Neuron (in vitro differentiated cells): Measurements from ENCODE around the gene VWA8.

Experiments
- H2AFZ ChIP-seq: one replicate; pipeline ENCODE4 v1.6.1; 2013; ENCODE audit warnings: low read depth, mild to moderate bottlenecking, inconsistent platforms, low read length, moderate library complexity
- H3K27me3 ChIP-seq: one replicate; pipeline ENCODE4 v1.6.1; 2013; ENCODE audit warnings: low read length; ENCODE audit not compliant: insufficient read depth
- H3K36me3 ChIP-seq: one replicate; pipeline ENCODE4 v1.6.1; 2013; ENCODE audit warnings: low read length; ENCODE audit not compliant: insufficient read depth
- H3K4me1 ChIP-seq: one replicate; pipeline ENCODE4 v1.6.1; 2013; ENCODE audit warnings: low read length; ENCODE audit not compliant: insufficient read depth
- H3K4me3 ChIP-seq: 2 replicates; pipeline ENCODE4 v1.5.1; 2013; ENCODE audit warnings: mild to moderate bottlenecking, low read length, moderate library complexity
- H3K9me3 ChIP-seq: one replicate; pipeline ENCODE4 v1.6.1; 2013; ENCODE audit warnings: low read length

Gene VWA8

DNA sequence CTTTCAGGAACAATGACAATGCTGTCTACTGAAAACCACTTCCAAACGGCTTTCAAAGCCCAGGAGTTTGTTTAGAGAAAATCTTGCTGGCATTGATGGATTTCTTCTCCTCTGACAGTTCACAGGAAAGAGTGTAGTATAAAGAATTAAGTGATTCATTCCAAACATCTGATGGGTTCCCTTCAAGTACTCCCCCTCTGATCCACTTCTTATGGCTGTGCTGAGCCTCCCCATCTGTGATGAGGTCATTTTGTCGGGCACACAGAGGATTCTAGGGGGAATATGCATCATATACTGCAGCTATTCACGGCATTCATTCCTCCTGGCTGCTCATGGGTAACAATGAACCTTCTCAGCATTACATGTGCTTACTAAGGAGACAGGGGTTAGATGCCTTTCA lies 395.7 kb downstream of the VWA8 start:
- H2AFZ ChIP-seq, result no peak overlapping the region
- peaks cover 62% of the 10 kb centered on the region for H3K4me1 ChIP-seq
- H3K27me3 ChIP-seq, result no peaks in the 10 kb centered on the region
- H3K4me3 ChIP-seq, result no peak overlapping the region
- no peaks in the 10 kb centered on the region for H3K9me3 ChIP-seq
- peaks cover 1% of the 10 kb centered on the region for H3K36me3 ChIP-seq

DNA sequence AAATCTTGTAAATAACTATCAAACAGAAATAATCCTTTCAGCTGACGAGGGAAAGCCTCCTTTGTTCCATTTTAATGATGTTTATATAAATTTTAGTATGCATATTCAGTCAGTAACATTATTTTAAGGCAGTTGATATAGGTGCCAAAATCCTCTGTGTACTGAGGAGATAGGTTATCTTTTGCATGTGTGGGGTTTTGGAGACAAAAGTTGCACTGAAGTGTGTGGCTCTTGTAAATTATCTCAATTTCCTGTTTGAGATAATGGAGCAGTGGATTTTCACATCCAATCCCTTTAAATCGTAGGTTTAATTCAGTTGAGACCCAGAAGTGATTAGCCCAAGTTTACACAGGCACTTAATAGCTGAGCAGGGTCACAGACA lies 396.9 kb downstream of the VWA8 start:
- Histone ChIP-seq H3K4me1 (peaks cover 61% of the 10 kb centered on the region), H3K27me3 (no peaks in the 10 kb centered on the region), H3K9me3 (no peaks in the 10 kb centered on the region), H3K4me3 (no peak overlapping the region), H2AFZ (no peak overlapping the region), H3K36me3 (no peaks in the 10 kb centered on the region)

DNA sequence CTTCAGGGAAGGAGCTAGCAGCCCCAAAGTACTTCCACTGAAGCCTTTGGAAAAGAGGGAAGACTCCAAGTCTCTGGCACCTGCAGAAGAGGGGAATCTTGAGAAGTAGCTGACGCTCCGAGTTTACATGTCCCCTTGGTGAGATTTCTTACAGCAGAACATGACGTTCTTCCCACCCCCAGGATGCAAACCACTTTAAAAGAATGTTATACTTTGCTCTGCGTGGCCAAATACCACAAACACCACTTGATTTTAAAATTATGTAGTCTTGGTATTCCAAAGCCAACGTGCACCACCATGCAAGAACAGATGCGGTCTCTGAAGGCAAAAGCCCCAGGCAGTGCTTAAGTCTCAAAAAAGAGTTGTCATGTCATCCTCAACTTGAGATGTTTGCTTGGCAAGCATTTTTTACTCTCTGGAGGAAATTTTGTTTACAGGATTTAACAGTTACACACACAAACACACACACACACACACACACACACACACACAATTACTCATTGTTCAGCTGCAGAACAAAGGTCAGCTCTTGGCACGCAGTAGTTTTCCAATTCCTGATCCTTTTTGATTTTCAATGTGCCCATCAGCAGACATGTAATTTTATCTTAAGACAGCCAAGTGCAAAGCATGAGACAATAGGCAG lies 397.4 kb downstream of the VWA8 start:
- no peak overlapping the region for H2AFZ ChIP-seq
- no peaks in the 10 kb centered on the region for H3K36me3 ChIP-seq
- peaks cover 57% of the 10 kb centered on the region for H3K4me1 ChIP-seq
- H3K27me3 ChIP-seq, result no peaks in the 10 kb centered on the region
- H3K9me3 ChIP-seq, result no peaks in the 10 kb centered on the region
- no peak overlapping the region for H3K4me3 ChIP-seq

DNA sequence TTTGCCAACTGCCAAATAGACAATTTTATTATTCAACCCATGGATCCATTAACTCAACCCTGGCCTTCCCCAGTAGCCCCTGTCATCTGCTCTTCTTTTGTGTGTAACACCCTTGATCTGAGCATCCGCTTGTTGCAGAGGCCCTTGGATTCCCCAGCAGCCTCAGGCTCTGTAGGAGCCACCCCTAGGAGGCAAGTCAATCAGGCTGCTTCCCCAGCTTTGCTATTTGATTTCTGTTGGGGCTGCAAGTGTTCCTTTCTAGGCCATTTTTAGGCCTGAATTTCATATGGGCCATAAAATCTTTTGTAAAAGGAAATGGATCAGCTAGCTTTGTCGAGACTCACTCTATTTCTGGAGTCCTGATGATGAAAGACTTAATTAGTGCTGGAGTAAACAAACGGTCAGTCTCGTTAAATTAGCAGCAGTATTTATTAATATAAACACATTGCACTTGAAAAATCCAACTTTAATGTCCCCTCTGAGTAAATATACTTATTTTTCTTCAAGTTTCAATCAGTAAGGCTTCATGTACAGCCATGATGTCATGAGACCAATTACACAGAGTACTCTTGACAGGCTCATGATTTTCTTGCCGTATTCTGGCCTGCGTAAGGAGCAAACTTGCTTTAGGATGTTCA lies 398.2 kb downstream of the VWA8 start:
- H3K4me3 ChIP-seq, result no peak overlapping the region
- no peaks in the 10 kb centered on the region for H3K9me3 ChIP-seq
- peaks cover 50% of the 10 kb centered on the region for H3K4me1 ChIP-seq
- no peak overlapping the region for H2AFZ ChIP-seq
- H3K27me3 ChIP-seq, result no peaks in the 10 kb centered on the region
- H3K36me3 ChIP-seq, result no peaks in the 10 kb centered on the region

DNA sequence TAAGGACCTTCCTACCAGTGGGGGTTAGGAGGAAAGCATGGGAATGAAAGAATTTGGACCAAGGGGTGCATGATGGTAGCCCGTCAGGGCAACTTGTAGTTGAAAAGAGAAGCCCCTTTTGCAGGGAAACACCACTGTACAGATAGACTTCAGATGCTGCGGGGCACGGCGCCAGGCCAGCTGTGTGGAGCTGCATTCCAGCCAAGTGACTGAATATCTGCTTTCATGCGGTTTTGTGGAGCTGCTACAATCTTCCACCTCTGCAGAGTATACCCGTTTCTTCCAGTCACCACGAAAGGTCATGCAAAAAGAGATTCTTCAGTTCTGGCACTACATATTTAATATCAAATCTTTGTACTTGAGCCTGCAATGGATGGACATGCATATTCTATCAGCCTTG lies 398.8 kb downstream of the VWA8 start:
- no peaks in the 10 kb centered on the region for H3K27me3 ChIP-seq
- no peak overlapping the region for H2AFZ ChIP-seq
- H3K4me1 ChIP-seq, result peaks cover 50% of the 10 kb centered on the region
- no peak overlapping the region for H3K4me3 ChIP-seq
- no peaks in the 10 kb centered on the region for H3K9me3 ChIP-seq
- H3K36me3 ChIP-seq, result no peaks in the 10 kb centered on the region

DNA sequence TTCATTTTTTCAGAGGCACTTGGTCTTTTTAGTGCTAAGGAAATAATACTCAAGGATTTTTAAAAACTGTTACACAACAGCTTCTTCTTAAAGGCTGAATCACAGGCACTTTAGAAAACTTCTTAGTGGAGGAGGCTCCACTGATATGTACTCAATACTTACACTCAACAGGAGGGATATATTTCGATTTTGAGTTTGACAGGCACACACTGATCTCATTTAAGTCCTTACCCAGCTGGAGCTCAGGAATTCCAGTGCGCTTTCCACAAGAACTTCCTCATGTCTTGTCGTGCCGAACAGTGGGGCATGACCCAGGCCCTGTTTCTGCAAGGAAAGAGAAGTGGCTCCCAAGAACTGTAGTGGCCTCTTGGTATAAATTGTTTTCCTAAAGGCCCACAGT lies 399.7 kb downstream of the VWA8 start:
- no peaks in the 10 kb centered on the region for H3K9me3 ChIP-seq
- H3K4me3 ChIP-seq, result no peak overlapping the region
- H2AFZ ChIP-seq, result no peak overlapping the region
- H3K4me1 ChIP-seq, result peaks cover 49% of the 10 kb centered on the region
- no peaks in the 10 kb centered on the region for H3K36me3 ChIP-seq
- no peaks in the 10 kb centered on the region for H3K27me3 ChIP-seq

DNA sequence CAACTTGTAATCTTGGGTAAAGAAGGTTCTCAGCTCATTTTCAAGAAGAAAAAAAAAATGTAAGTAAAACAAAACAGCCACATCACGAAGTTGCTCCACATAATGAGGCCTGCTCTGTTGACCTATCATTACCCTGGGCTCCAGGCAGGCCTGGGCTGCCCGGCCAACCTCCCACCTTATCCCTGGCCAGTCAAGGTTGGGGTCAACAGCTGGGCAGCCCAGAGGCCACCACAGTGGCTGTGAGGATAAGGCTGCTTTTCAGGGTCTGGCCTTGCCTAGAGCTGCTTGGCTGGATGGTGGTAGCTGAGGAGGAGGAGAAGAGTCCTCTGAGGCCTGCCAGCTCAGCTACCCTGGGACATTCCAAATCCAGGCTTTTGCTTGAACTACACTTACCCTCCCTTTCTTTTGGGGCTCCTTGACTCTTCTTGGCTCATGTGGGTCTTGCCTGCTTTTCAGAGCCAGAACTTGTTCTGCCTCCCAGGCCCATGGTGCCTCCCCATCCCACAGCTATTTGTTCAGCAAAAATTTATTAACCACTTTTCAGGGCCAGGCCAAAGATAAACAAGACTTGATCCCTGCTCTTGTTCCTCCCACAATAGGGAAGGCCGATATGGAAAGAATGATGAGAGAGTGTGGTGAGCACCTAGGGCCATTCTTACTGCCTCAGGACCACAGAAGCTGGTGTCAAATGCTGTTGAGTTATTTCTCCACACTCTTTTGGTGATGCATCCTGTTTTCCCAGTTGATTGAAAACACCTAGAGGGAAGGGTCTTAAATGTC lies 401.9 kb downstream of the VWA8 start:
- Histone ChIP-seq H3K27me3 (no peaks in the 10 kb centered on the region), H3K9me3 (no peaks in the 10 kb centered on the region), H3K36me3 (no peaks in the 10 kb centered on the region), H2AFZ (no peak overlapping the region), H3K4me1 (peaks cover 28% of the 10 kb centered on the region), H3K4me3 (no peak overlapping the region)

DNA sequence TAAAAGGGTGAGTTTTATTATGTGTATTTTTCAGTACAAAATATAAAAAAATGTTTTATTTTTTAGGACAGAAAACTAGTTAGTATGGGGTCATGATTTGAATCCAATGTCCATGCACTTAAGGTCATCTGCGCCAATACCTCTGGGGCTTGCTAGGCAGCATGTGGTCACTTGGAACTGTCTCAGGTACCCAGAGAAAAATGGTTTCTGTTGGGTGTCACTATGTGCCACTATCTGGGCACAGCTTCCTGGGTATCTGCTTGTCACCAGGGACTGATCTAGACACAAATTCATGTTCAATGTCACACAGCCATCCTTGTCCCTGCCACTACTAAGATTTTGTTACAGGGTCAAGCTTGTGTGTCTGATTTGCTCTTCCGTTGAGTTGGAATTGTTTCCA lies 403.2 kb downstream of the VWA8 start:
- no peak overlapping the region for H2AFZ ChIP-seq
- H3K4me3 ChIP-seq, result no peak overlapping the region
- H3K36me3 ChIP-seq, result no peaks in the 10 kb centered on the region
- H3K4me1 ChIP-seq, result peaks cover 17% of the 10 kb centered on the region
- no peaks in the 10 kb centered on the region for H3K27me3 ChIP-seq
- no peaks in the 10 kb centered on the region for H3K9me3 ChIP-seq

DNA sequence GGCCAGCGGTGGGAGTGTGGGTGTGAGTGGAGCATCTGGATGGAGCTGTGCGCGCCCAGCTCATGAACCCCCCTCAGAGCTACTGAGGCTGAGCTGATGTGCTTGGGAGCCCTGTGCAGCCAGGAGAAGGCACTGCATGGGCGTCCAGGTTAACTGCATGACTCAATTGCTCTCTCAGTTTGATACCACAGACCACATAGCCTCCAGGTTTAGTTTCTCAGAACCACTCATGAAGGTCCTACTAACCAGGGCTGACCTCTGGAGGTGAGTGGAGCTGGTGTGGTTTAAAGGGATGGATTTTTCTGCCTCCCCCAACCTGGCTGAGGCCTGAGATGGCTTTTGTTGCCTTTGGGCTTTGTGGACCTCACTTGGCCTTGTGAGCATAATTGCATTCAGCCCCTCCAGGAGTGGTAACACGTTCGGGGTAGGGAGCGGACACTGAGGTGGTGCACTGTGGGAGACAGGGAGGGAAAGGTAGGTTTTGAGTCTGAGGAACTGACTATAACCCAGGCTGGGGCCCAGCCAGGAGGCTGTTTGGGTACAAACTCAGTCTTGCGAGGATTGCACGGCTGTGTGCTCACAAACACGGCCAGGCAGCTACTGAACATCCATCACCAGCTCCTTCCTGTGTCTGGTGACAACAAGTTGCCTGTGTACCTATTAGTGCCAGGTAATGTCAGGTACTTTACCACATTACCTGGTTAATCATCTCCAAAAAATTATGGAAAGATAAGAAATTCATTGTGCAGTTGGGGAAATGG lies 406.1 kb downstream of the VWA8 start:
- Histone ChIP-seq H2AFZ (no peak overlapping the region), H3K9me3 (no peaks in the 10 kb centered on the region), H3K4me3 (no peak overlapping the region), H3K27me3 (no peaks in the 10 kb centered on the region), H3K36me3 (no peaks in the 10 kb centered on the region), H3K4me1 (peaks cover 2% of the 10 kb centered on the region)

DNA sequence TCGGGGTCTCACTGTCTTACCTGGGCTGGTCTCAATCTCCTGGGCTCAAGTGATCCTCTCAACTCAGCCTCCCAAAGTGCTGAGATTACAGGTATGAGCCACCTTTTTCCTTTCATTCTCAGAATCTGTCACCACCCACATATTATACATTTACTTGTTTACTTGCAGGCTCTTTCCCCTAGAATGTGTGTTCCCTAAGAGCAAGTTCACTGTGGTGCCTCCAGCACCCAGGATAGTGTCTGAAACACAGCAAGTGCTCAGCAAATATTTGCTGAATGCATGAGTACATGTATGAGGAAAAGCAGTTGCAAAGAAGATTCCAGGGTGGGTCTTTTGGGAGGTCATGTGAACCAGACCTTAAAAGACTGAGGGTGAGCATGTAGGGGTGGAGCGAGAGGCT lies 406.7 kb downstream of the VWA8 start:
- Histone ChIP-seq H3K4me1 (peaks cover 8% of the 10 kb centered on the region), H3K4me3 (no peak overlapping the region), H3K9me3 (no peaks in the 10 kb centered on the region), H3K27me3 (no peaks in the 10 kb centered on the region), H3K36me3 (no peaks in the 10 kb centered on the region), H2AFZ (no peak overlapping the region)

DNA sequence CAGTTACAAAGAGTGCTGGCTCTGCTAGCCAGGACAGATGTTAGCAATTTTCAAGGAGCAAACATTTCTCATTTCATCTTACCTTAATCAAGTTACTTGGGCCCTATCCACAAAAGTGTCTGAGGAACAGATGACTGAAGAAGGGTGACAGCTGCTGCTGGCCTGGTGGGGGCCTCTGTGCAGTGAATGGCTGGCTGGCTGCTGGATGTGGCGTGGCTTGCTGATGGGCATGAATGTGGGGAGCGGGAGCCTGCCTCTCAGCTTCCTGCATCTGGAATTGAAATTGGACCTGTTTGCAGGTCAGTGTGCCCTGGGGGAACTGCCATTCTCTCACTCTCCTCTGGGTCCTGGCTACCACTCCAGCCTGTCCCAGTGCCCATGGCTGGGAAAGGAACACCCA lies 408.9 kb downstream of the VWA8 start:
- Histone ChIP-seq H3K27me3 (no peaks in the 10 kb centered on the region), H3K4me3 (no peak overlapping the region), H3K4me1 (peaks cover 29% of the 10 kb centered on the region), H2AFZ (no peak overlapping the region), H3K36me3 (no peaks in the 10 kb centered on the region), H3K9me3 (no peaks in the 10 kb centered on the region)

DNA sequence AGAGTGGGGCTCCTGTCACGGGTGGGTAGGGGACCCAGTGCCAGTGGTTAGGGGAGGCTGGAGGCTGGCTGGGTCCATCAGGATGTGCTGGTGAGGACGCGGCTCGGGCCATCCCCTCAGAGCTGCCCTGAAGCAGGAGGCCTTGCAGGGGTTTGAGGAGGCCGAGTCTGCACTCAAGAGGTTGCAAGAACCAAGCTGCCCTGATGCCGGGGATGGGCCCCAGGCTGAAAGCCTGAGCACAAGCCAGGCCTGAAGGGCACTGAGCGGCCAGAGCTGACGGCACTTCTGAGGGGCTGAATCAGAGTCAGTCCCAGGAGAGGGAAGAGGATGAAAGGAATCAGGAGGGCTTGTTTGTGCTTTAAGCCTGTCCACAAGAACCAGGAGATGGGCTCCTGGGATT lies 410.6 kb downstream of the VWA8 start:
- no peaks in the 10 kb centered on the region for H3K36me3 ChIP-seq
- H2AFZ ChIP-seq, result no peak overlapping the region
- H3K4me3 ChIP-seq, result no peak overlapping the region
- H3K27me3 ChIP-seq, result no peaks in the 10 kb centered on the region
- H3K4me1 ChIP-seq, result peaks cover 40% of the 10 kb centered on the region
- no peaks in the 10 kb centered on the region for H3K9me3 ChIP-seq

DNA sequence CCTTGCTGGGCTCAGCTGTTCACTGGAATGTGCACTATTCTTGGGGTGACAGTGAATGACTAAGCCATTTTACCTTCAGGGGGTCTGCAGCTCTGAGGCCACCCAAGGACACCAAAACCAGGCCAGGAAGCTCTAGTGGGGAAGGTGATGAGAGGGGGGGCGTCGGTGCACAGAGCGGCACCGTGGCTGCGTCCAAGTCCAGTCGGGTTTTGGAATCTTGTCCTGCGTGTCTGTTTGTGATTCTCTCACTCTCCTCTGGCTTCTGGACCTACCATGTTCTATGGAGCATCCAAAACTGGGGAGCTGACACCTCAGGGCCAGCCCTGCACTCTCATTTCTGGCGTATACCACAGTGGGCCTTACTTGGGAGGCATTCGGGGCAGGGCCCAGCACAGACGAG lies 411.4 kb downstream of the VWA8 start:
- peaks cover 40% of the 10 kb centered on the region for H3K4me1 ChIP-seq
- H3K36me3 ChIP-seq, result no peaks in the 10 kb centered on the region
- no peak overlapping the region for H2AFZ ChIP-seq
- no peaks in the 10 kb centered on the region for H3K27me3 ChIP-seq
- H3K4me3 ChIP-seq, result no peak overlapping the region
- no peaks in the 10 kb centered on the region for H3K9me3 ChIP-seq
